ENCODE data around the gene NRG3.

GRCh38 chr10:82294874-82295378, 419.9 kb downstream of the NRG3 start:
- no peak for TF ChIP-seq POLR2A (IDR thresholded peaks at IDR 0.05; ENCODE audit: low read depth, low read length)
- TF ChIP-seq TAF1 (IDR thresholded peaks at IDR 0.05; ENCODE audit: borderline replicate concordance, low read depth, low read length), result no peak
- no peak for TF ChIP-seq POLR2AphosphoS5 (IDR thresholded peaks at IDR 0.05; ENCODE audit: low read depth, low read length)

All from GM12892 (cell line).